ENCODE measurements around the gene SLC12A2. TPM values are rescaled to one million over a fixed set of nuclear protein-coding genes. Genes with fewer than 3 reads are reported as not detected.

SLC12A2 gene
- total and polyA plus RNA-seq, 9 of the 15 experiments (the other 6 are each of a cell fraction or from before 2014, with no cell fraction given), result 5.1 to 20.3 (median 12.6) TPM

GRCh38 chr5:128225245-128226030, 141.9 kb downstream of the SLC12A2 start:
- BruUV-seq (replicated peaks), result no TSS peak
- TF ChIP-seq ZNF707 (CRISPR knock-in tag; conservative IDR thresholded peaks at IDR 0.05), result no peak
- TF ChIP-seq TCF7L2 (IDR thresholded peaks at IDR 0.05; ENCODE audit: low read depth, low read length), result no peak
- TF ChIP-seq ZFP36 (IDR thresholded peaks at IDR 0.05; ENCODE audit: low read depth, low read length, partially characterized antibody), result no peak
- TF ChIP-seq ZNF232 (CRISPR knock-in tag; IDR thresholded peaks at IDR 0.05), result no peak
- no peak for TF ChIP-seq CEBPB (tag; IDR thresholded peaks at IDR 0.05)
- no peak for TF ChIP-seq YY1 (IDR thresholded peaks at IDR 0.05; ENCODE audit: borderline replicate concordance in 1 of 3, control insufficient read depth in 1 of 3, extremely low read depth in 1 of 3, insufficient read depth in 3 of 3, insufficient read length in 1 of 3, insufficient replicate concordance in 2 of 3, low read depth in 1 of 3, low read length in 2 of 3)
- no peak for TF ChIP-seq SIX5 (IDR thresholded peaks at IDR 0.05; ENCODE audit: borderline replicate concordance in 1 of 2, insufficient read depth in 1 of 2, low read depth in 1 of 2, low read length in 2 of 2)
- TF ChIP-seq OTX1 (CRISPR knock-in tag; IDR thresholded peaks at IDR 0.05), result no peak
- TF ChIP-seq ZNF551 (CRISPR knock-in tag; IDR thresholded peaks at IDR 0.05), result no peak
- no peak for TF ChIP-seq RFX1 (IDR thresholded peaks at IDR 0.05)
- TF ChIP-seq NFRKB (IDR thresholded peaks at IDR 0.05; ENCODE audit: low read depth), result no peak
- no peak for TF ChIP-seq ZNF23 (CRISPR knock-in tag; IDR thresholded peaks at IDR 0.05)
- TF ChIP-seq MECOM (CRISPR knock-in tag; IDR thresholded peaks at IDR 0.05), result no peak
- TF ChIP-seq COPS2 (conservative IDR thresholded peaks at IDR 0.05), result no peak
- no peak for TF ChIP-seq GTF3C2 (IDR thresholded peaks at IDR 0.05; ENCODE audit: borderline replicate concordance, extremely low read depth, insufficient read length)
- no peak for TF ChIP-seq CREB3 (tag; conservative IDR thresholded peaks at IDR 0.05; ENCODE audit: low read depth)
- FAIRE-seq (no peak), DNase-seq (ENCODE audit: extremely low read depth in 1 of 4, low spot score in 3 of 4) (no peak), ATAC-seq (no peak)
- ChIA-PET CTCF (ENCODE audit: low intra/inter-chr PET ratio) (no interaction called here), POLR2A (interaction anchor here (0.7 kb wide), 1 partner anchor 657 kb away, joined by 3 read pairs; no protein-coding TSS in a partner anchor)
- Histone ChIP-seq H3K36me3 (ENCODE audit: control insufficient read depth, insufficient read depth, low read length) (no peaks in the 10 kb centered on the region), H3K27ac (ENCODE audit: extremely low read depth, low read depth, low read length) (no peak overlapping the region), H3K79me2 (ENCODE audit: control insufficient read depth, insufficient read depth, low read length) (no peaks in the 10 kb centered on the region), H3K4me2 (ENCODE audit: insufficient read depth, low read length) (no peak overlapping the region), H3K9ac (ENCODE audit: insufficient read depth in 1 of 2, low read depth in 2 of 2, low read length in 2 of 2) (no peak overlapping the region), H3K4me3 (no peak overlapping the region), H3K9me1 (ENCODE audit: control insufficient read depth, insufficient read depth, low read length) (no peaks in the 10 kb centered on the region), H4K20me1 (replicated peaks; ENCODE audit: control insufficient read depth, insufficient read depth, low read length) (no peaks in the 10 kb centered on the region), H3K9me3 (replicated peaks; ENCODE audit: control insufficient read depth, insufficient read depth, low read depth, low read length) (no peaks in the 10 kb centered on the region), H3K4me1 (replicated peaks in 1 of 2; ENCODE audit: control insufficient read depth in 2 of 2, insufficient read depth in 2 of 2, low read length in 2 of 2) (no peaks in the 10 kb centered on the region), H3K27me3 (ENCODE audit: control insufficient read depth in 2 of 2, insufficient read depth in 2 of 2, low read length in 2 of 2) (no peaks in the 10 kb centered on the region), H2AFZ (ENCODE audit: low read depth, low read length) (no peak overlapping the region)
- WGBS (ENCODE audit: insufficient coverage, low coverage, missing lambda C conversion rate), result 0% methylated on average over 2 of the region's 2 CpGs
- intact Hi-C loops (cut with micrococcal nuclease) (no loop called here), in situ Hi-C loops (cut with MboI) (loop anchor here (10.0 kb wide), 1 partner anchor 1549 kb away; no protein-coding TSS in a partner anchor)
